Upper lobe of left lung (tissue), 4 donors: ENCODE results near the gene EVL.

Experiments used
- CTCF ChIP-seq, 6 experiments: fragments of 450-650 bp in 4 of 6; fragments of 200-600 bp in 2 of 6; sonication (generic) in 2 of 6; IDR thresholded peaks; one replicate each; pipeline ENCODE4 v1.5.1; 2016 to 2019; ENCODE audit warnings: antibody characterized with exemption in 6 of 6
- EP300 ChIP-seq, 4 donors: sonication (generic); formaldehyde crosslinking; IDR thresholded peaks; one replicate each; pipeline ENCODE4 v1.5.1; 2017; ENCODE audit warnings: antibody characterized with exemption in 4 of 4, control low read depth in 2 of 4
- POLR2A ChIP-seq, 4 donors: fragments of 450-650 bp; IDR thresholded peaks; one replicate each; pipeline ENCODE4 v1.5.1; 2016 to 2017; ENCODE audit warnings: antibody characterized with exemption in 4 of 4, mild to moderate bottlenecking in 2 of 4
- POLR2AphosphoS5 ChIP-seq, 2 donors: sonication (generic); formaldehyde crosslinking; IDR thresholded peaks; one replicate each; pipeline ENCODE4 v1.5.1; 2017; ENCODE audit warnings: antibody characterized with exemption in 2 of 2

GRCh38 chr14:100118396-100119011 is 53.3 kb downstream of the EVL start:
- TF ChIP-seq POLR2A (IDR thresholded peaks at IDR 0.05), result no peak
- no peak for TF ChIP-seq CTCF (IDR thresholded peaks at IDR 0.05)
- TF ChIP-seq EP300 (IDR thresholded peaks at IDR 0.05), result no peak
- no peak for TF ChIP-seq POLR2AphosphoS5 (IDR thresholded peaks at IDR 0.05)
